ENCODE data around the gene GLIS1.

DNA sequence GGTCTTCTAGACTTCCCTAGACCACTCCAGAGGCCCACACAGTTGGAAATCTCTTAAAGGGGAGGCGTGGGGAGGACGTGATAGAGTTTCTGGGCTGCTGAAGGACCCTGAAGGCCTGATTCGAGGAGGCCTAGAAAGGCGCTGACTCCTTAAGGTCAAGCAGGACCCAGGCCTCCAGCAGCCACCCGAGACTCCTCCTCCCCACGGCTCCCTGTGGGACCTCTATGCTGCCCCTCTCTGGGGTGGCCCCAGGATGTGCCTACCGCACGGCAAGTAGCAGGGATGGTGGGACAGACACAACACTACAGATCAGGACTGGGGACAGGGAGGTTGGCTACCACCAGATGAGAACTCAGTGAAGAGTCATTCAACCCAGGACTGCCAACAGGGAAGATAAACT lies 77.5 kb downstream of the GLIS1 start:
- TF ChIP-seq, protein P1, sequence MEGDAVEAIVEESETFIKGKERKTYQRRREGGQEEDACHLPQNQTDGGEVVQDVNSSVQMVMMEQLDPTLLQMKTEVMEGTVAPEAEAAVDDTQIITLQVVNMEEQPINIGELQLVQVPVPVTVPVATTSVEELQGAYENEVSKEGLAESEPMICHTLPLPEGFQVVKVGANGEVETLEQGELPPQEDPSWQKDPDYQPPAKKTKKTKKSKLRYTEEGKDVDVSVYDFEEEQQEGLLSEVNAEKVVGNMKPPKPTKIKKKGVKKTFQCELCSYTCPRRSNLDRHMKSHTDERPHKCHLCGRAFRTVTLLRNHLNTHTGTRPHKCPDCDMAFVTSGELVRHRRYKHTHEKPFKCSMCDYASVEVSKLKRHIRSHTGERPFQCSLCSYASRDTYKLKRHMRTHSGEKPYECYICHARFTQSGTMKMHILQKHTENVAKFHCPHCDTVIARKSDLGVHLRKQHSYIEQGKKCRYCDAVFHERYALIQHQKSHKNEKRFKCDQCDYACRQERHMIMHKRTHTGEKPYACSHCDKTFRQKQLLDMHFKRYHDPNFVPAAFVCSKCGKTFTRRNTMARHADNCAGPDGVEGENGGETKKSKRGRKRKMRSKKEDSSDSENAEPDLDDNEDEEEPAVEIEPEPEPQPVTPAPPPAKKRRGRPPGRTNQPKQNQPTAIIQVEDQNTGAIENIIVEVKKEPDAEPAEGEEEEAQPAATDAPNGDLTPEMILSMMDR (IDR thresholded peaks at IDR 0.05), result no peak
- no peak for TF ChIP-seq POLR2A (IDR thresholded peaks at IDR 0.05)

Measured in heart left ventricle (tissue), 13 donors.